H9 (cell line): Measurements from ENCODE around the gene HOXB8. TPM values are rescaled to one million over a fixed set of nuclear protein-coding genes. Genes with fewer than 3 reads are reported as not detected.

ENCODE experiments used
- DNase-seq: peaks from one replicate; pipeline ENCODE4 v3.0.0-alpha.2; 2017
- H2AFZ ChIP-seq: one replicate; pipeline ENCODE4 v1.6.1; 2013; ENCODE audit warnings: mild to moderate bottlenecking, low read length, control low read depth, moderate library complexity
- H2AK5ac ChIP-seq: 2 replicates; pipeline ENCODE4 v1.6.1; 2013; ENCODE audit warnings: low read length, control low read depth, mixed read lengths; ENCODE audit not compliant: insufficient read length
- H2BK120ac ChIP-seq: one replicate; pipeline ENCODE4 v1.6.1; 2013; ENCODE audit warnings: low read depth, mild to moderate bottlenecking, low read length, control low read depth, inconsistent platforms; ENCODE audit not compliant: poor library complexity, severe bottlenecking
- H2BK12ac ChIP-seq: 2 replicates; pipeline ENCODE4 v1.6.1; 2013; ENCODE audit warnings: low read length, control low read depth, mixed read lengths, low read depth; ENCODE audit not compliant: insufficient read length
- H2BK15ac ChIP-seq: 2 replicates; pipeline ENCODE4 v1.6.1; 2013; ENCODE audit warnings: low read depth, low read length, control low read depth
- H2BK20ac ChIP-seq: one replicate; pipeline ENCODE4 v1.6.1; 2013; ENCODE audit warnings: low read depth, mild to moderate bottlenecking, low read length, control low read depth, inconsistent platforms; ENCODE audit not compliant: poor library complexity, severe bottlenecking
- H2BK5ac ChIP-seq: 2 replicates; pipeline ENCODE4 v1.6.1; 2013; ENCODE audit warnings: low read length, control low read depth, mixed read lengths; ENCODE audit not compliant: insufficient read length
- H3K14ac ChIP-seq: 2 replicates; pipeline ENCODE4 v1.6.1; 2013; ENCODE audit warnings: low read length, control low read depth; ENCODE audit not compliant: insufficient read depth
- H3K18ac ChIP-seq: 2 replicates; pipeline ENCODE4 v1.6.1; 2013; ENCODE audit warnings: low read depth, mild to moderate bottlenecking, mixed read lengths, low read length, control low read depth; ENCODE audit not compliant: insufficient read length
- H3K23ac ChIP-seq: 2 replicates; pipeline ENCODE4 v1.6.1; 2013; ENCODE audit warnings: low read length, control low read depth, mixed read lengths, low read depth; ENCODE audit not compliant: insufficient read length
- H3K23me2 ChIP-seq: 2 replicates; pipeline ENCODE4 v1.6.1; 2013; ENCODE audit warnings: low read depth, mild to moderate bottlenecking, mixed read lengths, low read length, control low read depth; ENCODE audit not compliant: insufficient read length, poor library complexity, severe bottlenecking
- H3K27ac ChIP-seq: 2 replicates; pipeline ENCODE4 v1.5.1; 2013; ENCODE audit warnings: low read length, control low read depth, mixed read lengths, low read depth; ENCODE audit not compliant: insufficient read length
- H3K27me3 ChIP-seq: 2 replicates; pipeline ENCODE4 v1.6.1; 2013; ENCODE audit warnings: low read length, control low read depth, inconsistent platforms; ENCODE audit not compliant: insufficient read depth
- H3K4ac ChIP-seq: 2 replicates; pipeline ENCODE4 v1.6.1; 2013; ENCODE audit warnings: low read depth, mild to moderate bottlenecking, control low read depth, inconsistent platforms, low read length, moderate library complexity
- H3K4me1 ChIP-seq: 2 replicates; pipeline ENCODE4 v1.6.1; 2013; ENCODE audit warnings: low read length, control low read depth, inconsistent platforms; ENCODE audit not compliant: insufficient read depth
- H3K4me2 ChIP-seq: 2 replicates; pipeline ENCODE4 v1.6.1; 2013; ENCODE audit warnings: low read length, control low read depth, mixed read lengths; ENCODE audit not compliant: insufficient read length, insufficient read depth
- H3K56ac ChIP-seq: 2 replicates; pipeline ENCODE4 v1.6.1; 2013; ENCODE audit warnings: low read depth, mild to moderate bottlenecking, mixed read lengths, low read length, control low read depth; ENCODE audit not compliant: insufficient read length
- H3K79me1 ChIP-seq: 2 replicates; pipeline ENCODE4 v1.6.1; 2013; ENCODE audit warnings: low read depth, mild to moderate bottlenecking, moderate library complexity, low read length, control low read depth, inconsistent platforms; ENCODE audit not compliant: insufficient read depth, poor library complexity, severe bottlenecking
- H3K79me2 ChIP-seq: 2 replicates; pipeline ENCODE4 v1.6.1; 2013; ENCODE audit warnings: low read length, control low read depth, inconsistent platforms; ENCODE audit not compliant: insufficient read depth
- H3K9ac ChIP-seq: 2 replicates; pipeline ENCODE4 v1.6.1; 2013; ENCODE audit warnings: low read length, control low read depth, mixed read lengths; ENCODE audit not compliant: insufficient read length; ENCODE audit errors: extremely low read depth
- H3K9me3 ChIP-seq: one replicate; pipeline ENCODE4 v1.6.1; 2013; ENCODE audit warnings: low read depth, low read length, inconsistent platforms; ENCODE audit not compliant: control insufficient read depth
- H3T11ph ChIP-seq: one replicate; pipeline ENCODE4 v1.6.1; 2013; ENCODE audit warnings: mild to moderate bottlenecking, low read length, control low read depth, inconsistent platforms
- H4K20me1 ChIP-seq: one replicate; pipeline ENCODE4 v1.6.1; 2013; ENCODE audit not compliant: control insufficient read depth, insufficient read length, insufficient read depth
- H4K5ac ChIP-seq: 2 replicates; pipeline ENCODE4 v1.6.1; 2013; ENCODE audit warnings: low read depth, mild to moderate bottlenecking, mixed read lengths, low read length, control low read depth; ENCODE audit not compliant: insufficient read length
- H4K8ac ChIP-seq: replicated peaks from 2 replicates; pipeline ENCODE4 v1.6.1; 2013; ENCODE audit warnings: low read length, control low read depth, mixed read lengths, low read depth; ENCODE audit not compliant: insufficient read length
- H4K91ac ChIP-seq: 2 replicates; pipeline ENCODE4 v1.6.1; 2013; ENCODE audit warnings: low read depth, mild to moderate bottlenecking, moderate library complexity, mixed read lengths, low read length, control low read depth; ENCODE audit not compliant: insufficient read length
- H3K27ac Mint-ChIP-seq, 3 experiments: 2 replicates in 2 of 3; 3 replicates in 1 of 3; pipeline ENCODE4 v1.8.0; 2020 to 2021; ENCODE audit warnings: mixed read lengths in 3 of 3, mild to moderate bottlenecking in 1 of 3, moderate library complexity in 1 of 3
- H3K27me3 Mint-ChIP-seq: 2 replicates; pipeline ENCODE4 v1.8.0; 2021; ENCODE audit warnings: low read depth, mild to moderate bottlenecking, moderate library complexity, mixed read lengths
- H3K36me3 Mint-ChIP-seq, 3 experiments: 2 replicates in 2 of 3; 3 replicates in 1 of 3; pipeline ENCODE4 v1.8.0; 2020 to 2021; ENCODE audit warnings: low read depth in 3 of 3, mixed read lengths in 3 of 3; ENCODE audit not compliant: insufficient read depth in 1 of 3
- H3K4me1 Mint-ChIP-seq, 2 experiments: 2 replicates each; pipeline ENCODE4 v1.8.0; 2020; ENCODE audit warnings: mixed read lengths in 2 of 2
- H3K4me3 Mint-ChIP-seq, 2 experiments: 2 replicates in 1 of 2; 3 replicates in 1 of 2; pipeline ENCODE4 v1.8.0; 2020 to 2021; ENCODE audit warnings: mild to moderate bottlenecking in 2 of 2, mixed read lengths in 2 of 2, moderate library complexity in 1 of 2
- H3K9me3 Mint-ChIP-seq, 2 experiments: 2 replicates in 1 of 2; 3 replicates in 1 of 2; pipeline ENCODE4 v1.8.0; 2020; ENCODE audit warnings: mild to moderate bottlenecking in 2 of 2, mixed read lengths in 2 of 2, moderate library complexity in 1 of 2
- WGBS: extraction: QIAGEN DNeasy Blood & Tissue Kit; methylation state at CpG from one replicate; pipeline ENCODE4 v1.1.7; 2013; ENCODE audit warnings: missing lambda C conversion rate, low lambda C conversion rate, mixed read lengths; ENCODE audit not compliant: insufficient read length; ENCODE audit errors: extremely low coverage; 5-methylcytosine and 5-hydroxymethylcytosine counted together
- total RNA-seq: library from RNA; stranded (reverse); gene quantifications from 2 replicates; pipeline ENCODE4 v1.2.1, GENCODE V29; 2021
- TF ChIP-seq, protein P1 (sequence below): fragments of 200-600 bp; sonication (generic); conservative IDR thresholded peaks from 3 replicates; pipeline ENCODE4 v1.8.0; 2021; ENCODE audit warnings: antibody characterized with exemption, mild to moderate bottlenecking

HOXB8 gene
- total RNA-seq, 1 experiment from 2014 or later, result not detected

DNA sequence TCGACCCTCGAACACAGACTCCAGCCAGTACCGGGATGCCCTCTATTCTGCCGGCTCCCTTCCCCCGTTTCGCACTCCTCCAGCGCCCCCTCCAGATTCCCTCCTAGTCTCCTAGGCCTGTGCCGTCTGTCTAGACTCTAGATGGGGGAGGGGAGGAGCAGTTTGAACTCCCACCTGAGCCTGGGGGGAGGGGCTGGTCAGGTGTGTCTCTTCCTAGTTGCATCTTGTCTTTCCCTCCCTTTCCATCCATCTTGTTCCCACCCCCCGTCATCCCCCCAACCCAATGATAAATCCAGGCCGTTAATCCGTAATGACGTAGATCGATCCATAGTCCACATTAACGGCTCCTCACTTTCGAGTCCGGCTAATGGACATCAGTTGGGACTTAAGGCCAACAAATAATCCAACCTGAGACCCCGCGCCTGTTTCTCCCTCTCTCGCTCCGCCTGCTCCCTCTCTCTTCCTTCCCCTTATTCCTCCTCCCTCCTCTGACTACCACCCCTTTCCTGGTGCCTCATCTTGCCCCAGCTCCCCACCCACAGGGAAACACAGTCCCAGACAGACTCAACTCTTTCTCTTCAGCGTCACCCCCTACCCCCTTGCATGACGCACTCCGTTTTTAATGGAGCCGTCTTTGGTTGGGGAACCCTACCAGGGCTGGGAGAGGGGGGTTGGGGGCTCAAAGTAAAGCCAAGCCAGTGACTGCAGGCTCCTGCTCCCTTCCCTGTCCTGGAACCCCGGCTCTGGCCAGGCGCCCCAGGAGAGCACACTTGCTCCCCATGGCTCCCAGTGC lies 18.2 kb downstream of the HOXB8 start:
- H3K18ac ChIP-seq, result no peak overlapping the region
- Mint-ChIP-seq H3K4me1 (peaks cover 8 to 34% of the 10 kb centered on the region in 2 experiments), H3K4me3 (peak overlapping the region in 1 of 2 experiments; percentile 57; a peak in 2 of 5 replicates), H3K36me3 (no peaks in the 10 kb centered on the region), H3K27me3 (peaks cover 100% of the 10 kb centered on the region), H3K27ac (no peak overlapping the region), H3K9me3 (peaks cover 0 to 21% of the 10 kb centered on the region in 2 experiments; a peak in 2 of 5 replicates)
- H3K4me1 ChIP-seq, result no peaks in the 10 kb centered on the region
- TF ChIP-seq, protein P1, sequence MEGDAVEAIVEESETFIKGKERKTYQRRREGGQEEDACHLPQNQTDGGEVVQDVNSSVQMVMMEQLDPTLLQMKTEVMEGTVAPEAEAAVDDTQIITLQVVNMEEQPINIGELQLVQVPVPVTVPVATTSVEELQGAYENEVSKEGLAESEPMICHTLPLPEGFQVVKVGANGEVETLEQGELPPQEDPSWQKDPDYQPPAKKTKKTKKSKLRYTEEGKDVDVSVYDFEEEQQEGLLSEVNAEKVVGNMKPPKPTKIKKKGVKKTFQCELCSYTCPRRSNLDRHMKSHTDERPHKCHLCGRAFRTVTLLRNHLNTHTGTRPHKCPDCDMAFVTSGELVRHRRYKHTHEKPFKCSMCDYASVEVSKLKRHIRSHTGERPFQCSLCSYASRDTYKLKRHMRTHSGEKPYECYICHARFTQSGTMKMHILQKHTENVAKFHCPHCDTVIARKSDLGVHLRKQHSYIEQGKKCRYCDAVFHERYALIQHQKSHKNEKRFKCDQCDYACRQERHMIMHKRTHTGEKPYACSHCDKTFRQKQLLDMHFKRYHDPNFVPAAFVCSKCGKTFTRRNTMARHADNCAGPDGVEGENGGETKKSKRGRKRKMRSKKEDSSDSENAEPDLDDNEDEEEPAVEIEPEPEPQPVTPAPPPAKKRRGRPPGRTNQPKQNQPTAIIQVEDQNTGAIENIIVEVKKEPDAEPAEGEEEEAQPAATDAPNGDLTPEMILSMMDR, result no peak
- no peak overlapping the region for H3K14ac ChIP-seq
- no peak overlapping the region for H2BK20ac ChIP-seq
- H4K20me1 ChIP-seq, result no peaks in the 10 kb centered on the region
- no peak overlapping the region for H2BK5ac ChIP-seq
- no peak overlapping the region for H3K27ac ChIP-seq
- no peak overlapping the region for H2AK5ac ChIP-seq
- peak; percentile 75 for DNase-seq
- no peak overlapping the region for H2AFZ ChIP-seq
- H3K4me2 ChIP-seq, result no peak overlapping the region
- peaks cover 99% of the 10 kb centered on the region for H3K27me3 ChIP-seq
- H3K79me2 ChIP-seq, result no peaks in the 10 kb centered on the region
- no peak overlapping the region for H3T11ph ChIP-seq
- H3K79me1 ChIP-seq, result no peaks in the 10 kb centered on the region
- H3K9me3 ChIP-seq, result no peaks in the 10 kb centered on the region
- H3K4ac ChIP-seq, result no peak overlapping the region
- no peaks in the 10 kb centered on the region for H3K23me2 ChIP-seq
- H4K5ac ChIP-seq, result no peak overlapping the region
- H2BK120ac ChIP-seq, result no peak overlapping the region
- no CpG with 5 or more reads among the region's 26 CpGs for WGBS
- H2BK12ac ChIP-seq, result no peak overlapping the region
- H3K23ac ChIP-seq, result no peak overlapping the region
- no peak overlapping the region for H3K56ac ChIP-seq
- H4K91ac ChIP-seq, result no peak overlapping the region
- H3K9ac ChIP-seq, result no peak overlapping the region
- no peak overlapping the region for H2BK15ac ChIP-seq
- H4K8ac ChIP-seq, result no peak overlapping the region
